ENCODE data around the gene S100A6.
"Not testable (repeated sequence)": the region's sequence is repeated elsewhere in the genome, so short reads cannot be mapped to it uniquely, and the experiment has no call there.

- TF ChIP-seq SIN3A (IDR thresholded peaks at IDR 0.05; ENCODE audit: low read depth); CTCF (IDR thresholded peaks at IDR 0.05 in 2 of 3, conservative IDR thresholded peaks at IDR 0.05 in 1 of 3; ENCODE audit: borderline replicate concordance in 1 of 3, insufficient read depth in 1 of 3, low read depth in 2 of 3, low read length in 2 of 3); POLR2AphosphoS5 (IDR thresholded peaks at IDR 0.05; ENCODE audit: low read depth, low read length); EGR1 (IDR thresholded peaks at IDR 0.05; ENCODE audit: low read depth); SRF (IDR thresholded peaks at IDR 0.05; ENCODE audit: low read depth); POLR2A (IDR thresholded peaks at IDR 0.05; ENCODE audit: borderline replicate concordance, extremely low read depth, insufficient read depth, insufficient read length); EZH2phosphoT487 (IDR thresholded peaks at IDR 0.05; ENCODE audit: borderline replicate concordance); TCF7L2 (IDR thresholded peaks at IDR 0.05; ENCODE audit: borderline replicate concordance, extremely low read depth, insufficient read depth, insufficient read length): not testable (repeated sequence)
- TF ChIP-seq, protein P1, sequence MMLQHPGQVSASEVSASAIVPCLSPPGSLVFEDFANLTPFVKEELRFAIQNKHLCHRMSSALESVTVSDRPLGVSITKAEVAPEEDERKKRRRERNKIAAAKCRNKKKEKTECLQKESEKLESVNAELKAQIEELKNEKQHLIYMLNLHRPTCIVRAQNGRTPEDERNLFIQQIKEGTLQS (IDR thresholded peaks at IDR 0.05): not testable (repeated sequence)
Observed at GRCh38 chr1:153562021-153562420, 26.2 kb upstream of the S100A6 start.

Data from HCT116 (cell line).